MCF 10A (cell line): ENCODE results near the gene TBCD. TPM values are rescaled to one million over a fixed set of nuclear protein-coding genes. Genes with fewer than 3 reads are reported as not detected.

Source experiments
- BruUV-seq: library from RNA; stranded (reverse); fragments of 400-500 nt; replicated peaks from 2 replicates; lab custom pipeline; 2021; lab: Mats Ljungman, UMichigan
- CTCF ChIA-PET: fragments of 300-600 bp; sonication (Branson Sonifier 250); formaldehyde crosslinking; extraction: SDS; loops from one replicate; lab custom pipeline; 2021; ENCODE audit warnings: antibody characterized with exemption, inconsistent platforms; lab: Yijun Ruan, JAX
- POLR2A ChIA-PET: fragments of 300-600, 350-650 bp; sonication (Branson Sonifier 250); formaldehyde crosslinking; extraction: SDS; loops from one replicate; lab custom pipeline; 2020; ENCODE audit warnings: antibody characterized with exemption, inconsistent platforms; lab: Yijun Ruan, JAX
- DNase-seq: peaks from one replicate; pipeline ENCODE4 v3.0.0-alpha.2; 2018; ENCODE audit not compliant: unreplicated experiment
- H3K27ac Mint-ChIP-seq: one replicate; pipeline ENCODE4 v1.8.0; 2022; ENCODE audit warnings: mild to moderate bottlenecking, low read depth, mixed read lengths; ENCODE audit not compliant: unreplicated experiment
- H3K27me3 Mint-ChIP-seq: one replicate; pipeline ENCODE4 v1.8.0; 2022; ENCODE audit warnings: mixed read lengths; ENCODE audit not compliant: insufficient read depth, unreplicated experiment
- H3K36me3 Mint-ChIP-seq: one replicate; pipeline ENCODE4 v1.8.0; 2022; ENCODE audit warnings: mild to moderate bottlenecking, moderate library complexity, mixed read lengths; ENCODE audit not compliant: insufficient read depth, unreplicated experiment
- H3K4me1 Mint-ChIP-seq: one replicate; pipeline ENCODE4 v1.8.0; 2022; ENCODE audit warnings: mixed read lengths; ENCODE audit not compliant: insufficient read depth, unreplicated experiment
- H3K4me3 Mint-ChIP-seq: one replicate; pipeline ENCODE4 v1.8.0; 2022; ENCODE audit warnings: mild to moderate bottlenecking, moderate library complexity, mixed read lengths; ENCODE audit not compliant: unreplicated experiment
- H3K9me3 Mint-ChIP-seq: one replicate; pipeline ENCODE4 v1.8.0; 2022; ENCODE audit warnings: mixed read lengths; ENCODE audit not compliant: unreplicated experiment
- intact Hi-C: fragments of 100-400 bp; cut with micrococcal nuclease; formaldehyde crosslinking; loops from 2 replicates; pipeline ENCODE4 v1.14.1; 2022
- total RNA-seq: library from RNA; stranded (reverse); gene quantifications from 2 replicates; pipeline ENCODE4 v1.2.3, GENCODE V29; 2022
- TF ChIP-seq, protein P1 (sequence below): fragments of 200-600 bp; IDR thresholded peaks from one replicate; pipeline ENCODE4 v1.8.0; 2022; ENCODE audit warnings: antibody characterized with exemption, mild to moderate bottlenecking; ENCODE audit not compliant: unreplicated experiment

TBCD gene
- total RNA-seq, 1 experiment from 2014 or later: 76.2 TPM

DNA sequence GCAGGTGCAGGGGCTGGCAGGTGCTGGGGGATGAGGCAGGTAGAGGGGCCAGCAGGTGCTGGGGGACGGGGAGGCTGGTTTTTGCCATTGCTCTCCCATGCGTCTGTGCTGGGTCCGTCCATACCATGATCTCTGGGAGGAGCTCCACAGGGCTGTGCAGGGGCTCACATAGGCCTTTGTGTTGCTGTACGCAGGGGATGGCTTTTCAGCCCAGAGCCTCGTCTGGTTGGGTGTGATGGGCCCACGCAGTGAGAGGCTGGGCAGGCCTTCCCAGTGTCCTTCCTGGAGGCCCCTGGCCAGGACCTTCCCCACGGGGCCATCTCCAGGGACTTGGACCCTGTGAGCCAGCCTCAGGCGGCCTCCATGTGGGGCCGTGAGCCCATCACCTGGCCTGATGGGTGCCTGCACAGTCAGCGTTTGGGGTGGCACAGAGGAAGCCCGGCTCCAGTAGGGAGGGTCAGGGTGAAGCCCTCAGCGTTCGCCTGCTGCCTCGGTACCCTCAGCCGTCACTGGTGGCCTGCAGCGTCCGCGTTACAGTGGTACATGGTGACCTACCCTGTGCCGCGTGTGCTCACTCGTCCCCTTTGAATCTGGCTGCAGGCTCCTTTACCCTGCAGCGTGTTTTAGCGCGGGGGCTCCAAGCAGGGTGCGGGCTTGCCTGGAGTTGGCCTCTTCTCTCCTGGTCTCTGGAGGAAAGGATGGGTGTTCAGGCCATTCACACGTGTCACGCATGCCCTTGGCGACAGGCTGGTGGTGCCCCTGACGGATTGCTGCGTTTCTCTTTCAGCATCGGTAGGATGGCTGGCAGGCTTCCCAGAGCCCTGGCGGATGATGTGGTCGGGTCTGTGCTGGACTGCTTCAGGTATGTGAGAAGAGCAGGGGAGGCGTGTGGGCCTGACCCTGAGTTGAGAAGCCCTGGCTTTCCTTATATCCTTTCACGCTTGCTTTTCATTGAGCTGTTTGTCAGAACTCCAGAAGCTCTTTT is 57.3 kb downstream of the TBCD start:
- Mint-ChIP-seq H3K4me3 (no peak overlapping the region), H3K27me3 (no peaks in the 10 kb centered on the region), H3K27ac (no peak overlapping the region), H3K9me3 (no peaks in the 10 kb centered on the region), H3K36me3 (peaks cover 37% of the 10 kb centered on the region), H3K4me1 (no peaks in the 10 kb centered on the region)
- TF ChIP-seq, protein P1, sequence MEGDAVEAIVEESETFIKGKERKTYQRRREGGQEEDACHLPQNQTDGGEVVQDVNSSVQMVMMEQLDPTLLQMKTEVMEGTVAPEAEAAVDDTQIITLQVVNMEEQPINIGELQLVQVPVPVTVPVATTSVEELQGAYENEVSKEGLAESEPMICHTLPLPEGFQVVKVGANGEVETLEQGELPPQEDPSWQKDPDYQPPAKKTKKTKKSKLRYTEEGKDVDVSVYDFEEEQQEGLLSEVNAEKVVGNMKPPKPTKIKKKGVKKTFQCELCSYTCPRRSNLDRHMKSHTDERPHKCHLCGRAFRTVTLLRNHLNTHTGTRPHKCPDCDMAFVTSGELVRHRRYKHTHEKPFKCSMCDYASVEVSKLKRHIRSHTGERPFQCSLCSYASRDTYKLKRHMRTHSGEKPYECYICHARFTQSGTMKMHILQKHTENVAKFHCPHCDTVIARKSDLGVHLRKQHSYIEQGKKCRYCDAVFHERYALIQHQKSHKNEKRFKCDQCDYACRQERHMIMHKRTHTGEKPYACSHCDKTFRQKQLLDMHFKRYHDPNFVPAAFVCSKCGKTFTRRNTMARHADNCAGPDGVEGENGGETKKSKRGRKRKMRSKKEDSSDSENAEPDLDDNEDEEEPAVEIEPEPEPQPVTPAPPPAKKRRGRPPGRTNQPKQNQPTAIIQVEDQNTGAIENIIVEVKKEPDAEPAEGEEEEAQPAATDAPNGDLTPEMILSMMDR: no peak
- DNase-seq: no peak
- ChIA-PET POLR2A (no interaction called here), CTCF (interaction anchor here (0.7 kb wide), 2 partner anchors 34 to 1386 kb away, joined by 3 to 4 read pairs; no protein-coding TSS in a partner anchor)
- BruUV-seq: no TSS peak
- intact Hi-C loops: no loop called here

DNA sequence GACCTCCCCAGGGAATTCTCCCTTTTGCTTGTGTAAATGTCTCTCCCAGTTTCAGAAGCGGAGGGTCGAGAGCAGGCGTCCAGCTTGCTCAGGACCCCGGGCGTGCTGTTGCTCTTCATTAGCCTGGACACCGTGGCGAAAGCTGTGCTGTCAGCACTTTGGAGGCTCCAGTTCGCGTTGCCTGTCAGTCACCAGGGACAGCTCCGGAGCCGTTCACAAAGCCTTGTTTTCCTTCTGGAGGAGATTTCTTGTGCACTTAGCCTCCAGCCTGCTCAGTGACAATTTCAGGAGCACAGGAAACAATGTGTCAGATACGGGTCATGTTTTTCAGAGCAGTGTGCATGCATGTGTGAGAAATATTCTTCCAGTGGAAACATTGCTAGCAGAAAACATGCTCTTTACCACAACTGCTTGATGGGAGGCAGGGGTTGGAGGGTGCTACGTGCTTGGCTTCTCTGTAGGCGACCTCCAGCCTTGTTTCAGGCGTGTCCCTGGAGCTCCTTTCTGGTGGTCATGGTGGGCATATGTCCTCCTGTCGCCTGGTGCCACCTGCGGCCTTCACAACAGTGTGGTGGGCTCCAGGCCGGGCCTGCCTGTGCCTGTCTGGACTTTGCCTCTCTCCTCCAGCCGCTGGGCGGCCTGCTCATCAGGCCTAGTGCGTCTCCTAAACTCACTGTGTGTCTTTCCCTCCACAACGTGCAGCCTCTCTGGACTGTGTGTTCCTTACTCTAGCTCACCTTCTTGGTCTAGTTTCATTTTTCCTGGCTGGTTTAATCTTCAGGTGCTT is 59.0 kb downstream of the TBCD start:
- no TSS peak for BruUV-seq
- ChIA-PET POLR2A (interaction anchor here (0.7 to 0.9 kb wide), 2 partner anchors 55 to 467 kb away, joined by 3 read pairs; no protein-coding TSS in a partner anchor), CTCF (no interaction called here)
- no peaks in the 10 kb centered on the region for H3K27me3 Mint-ChIP-seq
- no peak for DNase-seq
- peaks cover 44% of the 10 kb centered on the region for H3K36me3 Mint-ChIP-seq
- intact Hi-C loops: no loop called here
- TF ChIP-seq, protein P1: no peak
- H3K4me1 Mint-ChIP-seq: no peaks in the 10 kb centered on the region
- no peak overlapping the region for H3K4me3 Mint-ChIP-seq
- H3K27ac Mint-ChIP-seq: no peak overlapping the region
- H3K9me3 Mint-ChIP-seq: no peaks in the 10 kb centered on the region

DNA sequence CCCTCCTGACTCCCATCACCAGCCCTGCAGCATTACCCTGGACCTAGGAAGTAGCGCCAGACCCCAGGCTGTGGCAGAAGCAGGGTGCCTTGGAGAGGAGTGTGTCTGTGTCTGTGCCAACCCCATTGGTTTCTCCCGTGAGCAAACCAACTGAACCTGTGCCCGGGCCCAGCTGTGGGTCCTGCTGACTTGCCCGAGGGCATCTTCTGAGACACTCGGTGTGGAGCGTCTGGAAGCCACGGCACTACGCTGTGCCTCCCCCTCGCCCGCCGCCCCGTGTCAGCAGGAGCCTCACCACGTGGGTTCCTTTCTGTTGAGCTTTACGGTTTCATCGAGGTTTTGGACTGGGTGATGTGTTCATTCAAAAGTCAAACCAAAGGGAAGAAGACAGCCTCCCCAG is 60.2 kb downstream of the TBCD start:
- Mint-ChIP-seq H3K36me3 (peaks cover 36% of the 10 kb centered on the region), H3K27ac (no peak overlapping the region), H3K27me3 (no peaks in the 10 kb centered on the region), H3K4me3 (no peak overlapping the region), H3K9me3 (no peaks in the 10 kb centered on the region), H3K4me1 (no peaks in the 10 kb centered on the region)
- no peak for DNase-seq
- intact Hi-C loops: no loop called here
- TF ChIP-seq, protein P1: no peak
- CTCF ChIA-PET: no interaction called here
- POLR2A ChIA-PET: no interaction called here
- BruUV-seq: no TSS peak

DNA sequence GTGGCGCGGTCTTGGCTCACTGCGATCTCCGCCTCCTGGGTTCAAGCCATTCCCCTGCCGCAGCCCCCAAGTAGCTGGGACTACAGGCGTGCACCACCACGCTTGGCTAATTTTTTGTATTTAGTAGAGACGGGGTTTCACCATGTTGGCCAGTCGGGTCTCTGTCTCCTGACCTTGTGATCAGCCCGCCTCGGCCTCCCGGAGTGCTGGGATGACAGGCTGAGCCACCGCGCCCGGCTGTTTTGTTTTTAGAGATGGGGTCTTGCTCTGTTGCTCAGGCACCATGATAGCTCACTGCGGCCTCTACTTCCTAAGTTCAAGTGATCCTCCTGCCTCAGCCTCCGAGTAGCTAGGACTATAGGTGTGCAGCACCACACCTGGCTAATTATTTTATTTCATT is 60.7 kb downstream of the TBCD start:
- TF ChIP-seq, protein P1: no peak
- DNase-seq: no peak
- Mint-ChIP-seq H3K36me3 (peaks cover 36% of the 10 kb centered on the region), H3K4me1 (no peaks in the 10 kb centered on the region), H3K27me3 (no peaks in the 10 kb centered on the region), H3K27ac (no peak overlapping the region), H3K9me3 (no peaks in the 10 kb centered on the region), H3K4me3 (no peak overlapping the region)
- ChIA-PET CTCF (no interaction called here), POLR2A (no interaction called here)
- BruUV-seq: no TSS peak
- intact Hi-C loops: no loop called here
